Measurements from ENCODE around the gene FTCDNL1.

- TF ChIP-seq NR2C2 (CRISPR knock-in tag; IDR thresholded peaks at IDR 0.05): no peak
- no peak for TF ChIP-seq NR2C2 (tag; IDR thresholded peaks at IDR 0.05)
- TF ChIP-seq SIN3A (IDR thresholded peaks at IDR 0.05; ENCODE audit: borderline replicate concordance in 2 of 2, control insufficient read depth in 1 of 2, low read depth in 2 of 2, low read length in 2 of 2): no peak
- TF ChIP-seq WHSC1 (IDR thresholded peaks at IDR 0.05; ENCODE audit: low read length): no peak
- TF ChIP-seq ATF7 (IDR thresholded peaks at IDR 0.05): no peak
Measured at GRCh38 chr2:199713746-199714145, 137.2 kb downstream of the FTCDNL1 start.

Data from K562 (cell line).